Endometrial microvascular endothelial cells (primary cell): ENCODE data around the gene PLGLB1. TPM values are rescaled to one million over a fixed set of nuclear protein-coding genes. Genes with fewer than 3 reads are reported as not detected.

Experiments
- total RNA-seq: library from RNA; depleted of rRNA; stranded (reverse); fragments of >200 nt; gene quantifications from one replicate; pipeline ENCODE4 v1.2.3, GENCODE V29; 2015; ENCODE audit errors: inconsistent ontology term

Gene PLGLB1
- total RNA-seq, 1 donor from 2014 or later: 2.0 TPM

Other genes starting within 250 kb of the PLGLB1 start
- gene CD8A, start 230.9 kb downstream of the PLGLB1 start, total RNA-seq: not detected
- not detected for gene CD8B, start 160.0 kb downstream of the PLGLB1 start, total RNA-seq
- gene RGPD1, start 79.7 kb downstream of the PLGLB1 start, total RNA-seq: 0.46 TPM